PC-3 (cell line): ENCODE results near the gene MACROH2A1. TPM values are rescaled to one million over a fixed set of nuclear protein-coding genes. Genes with fewer than 3 reads are reported as not detected.

Experiments used
- ATAC-seq: fragments of 200-7000 bp; cut with Tn5 transposase; 2 replicates; pipeline ENCODE4 v1.9.1; 2020; ENCODE audit warnings: mild to moderate bottlenecking, moderate library complexity
- BruUV-seq: library from RNA; stranded (reverse); fragments of 400-500 nt; replicated peaks from 2 replicates; lab custom pipeline; 2021; lab: Mats Ljungman, UMichigan
- CTCF ChIA-PET: fragments of 300-600 bp; sonication (Branson Sonifier 250); formaldehyde crosslinking; loops from one replicate; lab custom pipeline; 2022; ENCODE audit warnings: antibody characterized with exemption; lab: Charles Lee
- POLR2A ChIA-PET: fragments of 300-600 bp; sonication (Branson Sonifier 250); formaldehyde crosslinking; loops from one replicate; lab custom pipeline; 2022; ENCODE audit warnings: antibody characterized with exemption; ENCODE audit not compliant: unreplicated experiment; lab: Charles Lee
- DNase-seq: peaks from one replicate; pipeline ENCODE4 v3.0.0-alpha.2; 2015
- H2AFZ ChIP-seq: fragments of 300-600 bp; sonication (generic); 2 replicates; pipeline ENCODE4 v1.6.0; 2016; ENCODE audit warnings: antibody characterized with exemption, low read length
- H3F3A ChIP-seq: fragments of 300-600 bp; sonication (generic); one replicate; pipeline ENCODE4 v1.6.0; 2017; ENCODE audit warnings: antibody characterized with exemption, low read length, control low read depth, mild to moderate bottlenecking; ENCODE audit not compliant: unreplicated experiment
- H3K27ac ChIP-seq: fragments of 300-600 bp; sonication (generic); 2 replicates; pipeline ENCODE4 v1.5.1; 2016; ENCODE audit warnings: mild to moderate bottlenecking, low read length
- H3K27me3 ChIP-seq: fragments of 300-600 bp; sonication (generic); 2 replicates; pipeline ENCODE4 v1.6.1; 2016; ENCODE audit warnings: low read length, mixed read lengths
- H3K36me3 ChIP-seq: fragments of 300-600 bp; sonication (generic); 2 replicates; pipeline ENCODE4 v1.6.1; 2016; ENCODE audit warnings: low read depth, mixed run types, low read length, mixed read lengths
- H3K4me1 ChIP-seq: fragments of 300-600 bp; sonication (generic); 2 replicates; pipeline ENCODE4 v1.5.1; 2016; ENCODE audit warnings: low read length; ENCODE audit not compliant: insufficient read depth
- H3K4me2 ChIP-seq: fragments of 300-600 bp; sonication (generic); 2 replicates; pipeline ENCODE4 v1.6.0; 2016; ENCODE audit warnings: low read length
- H3K4me3 ChIP-seq: fragments of 300-600 bp; sonication (generic); 2 replicates; pipeline ENCODE4 v1.5.1; 2016; ENCODE audit warnings: mild to moderate bottlenecking, low read length, mixed read lengths
- H3K79me2 ChIP-seq: fragments of 300-600 bp; sonication (generic); 2 replicates; pipeline ENCODE4 v1.6.1; 2017; ENCODE audit warnings: low read length, mixed read lengths
- H3K9ac ChIP-seq: fragments of 300-600 bp; sonication (generic); 2 replicates; pipeline ENCODE4 v1.6.0; 2016; ENCODE audit warnings: mild to moderate bottlenecking, low read length
- H3K9me2 ChIP-seq: fragments of 300-600 bp; sonication (generic); replicated peaks from 2 replicates; pipeline ENCODE4 v1.6.1; 2016; ENCODE audit warnings: mixed run types, low read length, mixed read lengths
- H3K9me3 ChIP-seq: fragments of 300-600 bp; sonication (generic); 2 replicates; pipeline ENCODE4 v1.6.1; 2016; ENCODE audit warnings: low read length, mixed read lengths
- H4K20me1 ChIP-seq: fragments of 300-600 bp; sonication (generic); 2 replicates; pipeline ENCODE4 v1.6.1; 2016; ENCODE audit warnings: low read length, mixed read lengths
- CTCF ChIP-seq: fragments of 300-600 bp; sonication (generic); conservative IDR thresholded peaks from 2 replicates; pipeline ENCODE4 v1.5.1; 2017; ENCODE audit warnings: antibody characterized with exemption, low read depth, mild to moderate bottlenecking, low read length
- EZH2 ChIP-seq: fragments of 300-600 bp; sonication (generic); IDR thresholded peaks from one replicate; pipeline ENCODE4 v1.6.1; 2017; ENCODE audit warnings: antibody characterized with exemption, mild to moderate bottlenecking, low read length; ENCODE audit not compliant: unreplicated experiment
- EZH2phosphoT487 ChIP-seq: fragments of 300-600 bp; sonication (generic); IDR thresholded peaks from 2 replicates; pipeline ENCODE4 v1.6.1; 2018; ENCODE audit warnings: mild to moderate bottlenecking, antibody characterized with exemption, low read length, borderline replicate concordance
- intact Hi-C: fragments of 100-400 bp; cut with micrococcal nuclease; formaldehyde crosslinking; loops from 2 replicates; pipeline ENCODE4 v1.9.0; 2023
- total RNA-seq: library from RNA; depleted of rRNA; stranded (reverse); fragments of >200 nt; gene quantifications from 2 replicates; pipeline ENCODE4 v1.2.3, GENCODE V29; 2014

The MACROH2A1 gene
- total RNA-seq, 1 experiment from 2014 or later: 388 TPM

GRCh38 chr5:135393691-135394090 is 5.3 kb downstream of the MACROH2A1 start:
- H2AFZ ChIP-seq: no peak overlapping the region
- no peaks in the 10 kb centered on the region for H3F3A ChIP-seq
- H3K27ac ChIP-seq: no peak overlapping the region
- ATAC-seq: no peak
- no peak overlapping the region for H3K9ac ChIP-seq
- no TSS peak for BruUV-seq
- H3K9me3 ChIP-seq: no peaks in the 10 kb centered on the region
- DNase-seq: no peak
- intact Hi-C loops: no loop called here
- TF ChIP-seq EZH2phosphoT487 (no peak), CTCF (no peak), EZH2 (no peak)
- POLR2A ChIA-PET: no interaction called here
- CTCF ChIA-PET: no interaction called here
- no peak overlapping the region for H3K4me2 ChIP-seq
- H3K9me2 ChIP-seq: no peaks in the 10 kb centered on the region
- peaks cover 100% of the 10 kb centered on the region for H3K79me2 ChIP-seq
- H3K36me3 ChIP-seq: peaks cover 22% of the 10 kb centered on the region
- no peaks in the 10 kb centered on the region for H3K27me3 ChIP-seq
- H3K4me3 ChIP-seq: no peak overlapping the region
- peaks cover 81% of the 10 kb centered on the region for H4K20me1 ChIP-seq
- H3K4me1 ChIP-seq: peaks cover 18% of the 10 kb centered on the region

- ChIA-PET POLR2A (no interaction called here), CTCF (no interaction called here)
- Histone ChIP-seq H3K9me3 (no peaks in the 10 kb centered on the region), H3K9ac (no peak overlapping the region), H3F3A (no peaks in the 10 kb centered on the region), H3K36me3 (peaks cover 26% of the 10 kb centered on the region), H3K27me3 (no peaks in the 10 kb centered on the region), H3K4me1 (peaks cover 19% of the 10 kb centered on the region), H3K4me3 (no peak overlapping the region), H4K20me1 (peaks cover 81% of the 10 kb centered on the region), H3K9me2 (no peaks in the 10 kb centered on the region), H3K27ac (no peak overlapping the region), H2AFZ (no peak overlapping the region), H3K4me2 (no peak overlapping the region), H3K79me2 (peaks cover 100% of the 10 kb centered on the region)
- no TSS peak for BruUV-seq
- intact Hi-C loops: no loop called here
- no peak for TF ChIP-seq CTCF
- no peak for TF ChIP-seq EZH2phosphoT487
- TF ChIP-seq EZH2: no peak
- DNase-seq: no peak
- ATAC-seq: no peak
These were observed 5.8 kb downstream of the MACROH2A1 start for GRCh38 chr5:135393229-135393628.

- Histone ChIP-seq H3K9me2 (no peaks in the 10 kb centered on the region), H3F3A (no peaks in the 10 kb centered on the region), H3K36me3 (peaks cover 28% of the 10 kb centered on the region), H3K27me3 (no peaks in the 10 kb centered on the region), H3K4me1 (peaks cover 23% of the 10 kb centered on the region), H3K4me3 (no peak overlapping the region), H3K4me2 (no peak overlapping the region), H3K79me2 (peaks cover 93% of the 10 kb centered on the region), H3K27ac (no peak overlapping the region), H2AFZ (no peak overlapping the region), H4K20me1 (peaks cover 78% of the 10 kb centered on the region), H3K9me3 (no peaks in the 10 kb centered on the region), H3K9ac (no peak overlapping the region)
- DNase-seq (no peak), ATAC-seq (no peak)
- TF ChIP-seq EZH2phosphoT487 (no peak), CTCF (no peak), EZH2 (no peak)
- ChIA-PET POLR2A (no interaction called here), CTCF (no interaction called here)
- intact Hi-C loops: no loop called here
- BruUV-seq: no TSS peak
These were observed 6.8 kb downstream of the MACROH2A1 start for GRCh38 chr5:135392256-135392655.
